Measurements from ENCODE around the gene RBM28.

GRCh38 chr7:128385988-128386925 lies 42.5 kb upstream of the RBM28 start:
- TF ChIP-seq CTCF (tag by site-specific recombination; IDR thresholded peaks at IDR 0.05) = no peak
- TF ChIP-seq INSM2 (tag by site-specific recombination; IDR thresholded peaks at IDR 0.05) = no peak
- no peak for TF ChIP-seq REST (tag by site-specific recombination; IDR thresholded peaks at IDR 0.05)
- no peak for TF ChIP-seq SETDB1 (IDR thresholded peaks at IDR 0.05; ENCODE audit: insufficient read length, low read length)
- TF ChIP-seq ZBTB7A (tag by site-specific recombination; IDR thresholded peaks at IDR 0.05; ENCODE audit: low read depth) = no peak
- TF ChIP-seq ZNF114 (tag by site-specific recombination; IDR thresholded peaks at IDR 0.05) = no peak
- no peak for TF ChIP-seq ZNF664 (tag by site-specific recombination; IDR thresholded peaks at IDR 0.05)
- TF ChIP-seq ZBTB11 (tag by site-specific recombination; conservative IDR thresholded peaks at IDR 0.05; ENCODE audit: low read depth) = no peak

Measured in HEK293 (cell line).